H4 (cell line): ENCODE measurements around the gene EDIL3. TPM values are rescaled to one million over a fixed set of nuclear protein-coding genes. Genes with fewer than 3 reads are reported as not detected.
"Not testable (repeated sequence)": the region's sequence is repeated elsewhere in the genome, so short reads cannot be mapped to it uniquely, and the experiment has no call there.

ENCODE experiments used
- DNase-seq: peaks from one replicate; pipeline ENCODE4 v3.0.0-alpha.2; 2015; ENCODE audit warnings: low spot score
- total RNA-seq: library from RNA; depleted of rRNA; stranded (reverse); fragments of >200 nt; shearing (Covaris generic); gene quantifications from 2 replicates; pipeline ENCODE4 v1.2.3, GENCODE V29; 2014

Gene EDIL3
- total RNA-seq, 1 experiment from 2014 or later, result 227 TPM

- DNase-seq, result no peak
Measured at GRCh38 chr5:84069608-84070179, 315.0 kb downstream of the EDIL3 start.

- no peak for DNase-seq
Measured at GRCh38 chr5:84063041-84063440, 321.6 kb downstream of the EDIL3 start.

GRCh38 chr5:84059672-84060071 is 325.0 kb downstream of the EDIL3 start:
- no peak for DNase-seq

- DNase-seq, result no peak
Measured at GRCh38 chr5:84058561-84058960, 326.1 kb downstream of the EDIL3 start.

GRCh38 chr5:84057211-84057610 is 327.5 kb downstream of the EDIL3 start:
- no peak for DNase-seq

- DNase-seq, result no peak
Measured at GRCh38 chr5:84045964-84046363, 338.7 kb downstream of the EDIL3 start.

- DNase-seq, result no peak
Measured at GRCh38 chr5:84036842-84037241, 347.8 kb downstream of the EDIL3 start.

- DNase-seq, result no peak
Measured at GRCh38 chr5:84032324-84032723, 352.4 kb downstream of the EDIL3 start.

- DNase-seq, result no peak
Measured at GRCh38 chr5:84028093-84028492, 356.6 kb downstream of the EDIL3 start.

GRCh38 chr5:84018521-84018920 is 366.2 kb downstream of the EDIL3 start:
- not testable (repeated sequence) for DNase-seq

GRCh38 chr5:84017523-84018172 is 367.0 kb downstream of the EDIL3 start:
- DNase-seq, result no peak

GRCh38 chr5:84016085-84016484 is 368.6 kb downstream of the EDIL3 start:
- DNase-seq, result no peak

GRCh38 chr5:84014966-84015365 is 369.7 kb downstream of the EDIL3 start:
- no peak for DNase-seq

- DNase-seq, result no peak
Measured at GRCh38 chr5:83993803-83994202, 390.9 kb downstream of the EDIL3 start.

GRCh38 chr5:83991566-83992224 is 393.0 kb downstream of the EDIL3 start:
- no peak for DNase-seq

GRCh38 chr5:83988293-83988685 is 396.4 kb downstream of the EDIL3 start:
- DNase-seq, result no peak

GRCh38 chr5:83987513-83988292 is 397.0 kb downstream of the EDIL3 start:
- no peak for DNase-seq

- no peak for DNase-seq
Measured at GRCh38 chr5:83983852-83984251, 400.8 kb downstream of the EDIL3 start.

- no peak for DNase-seq
Measured at GRCh38 chr5:83973925-83974815, 410.5 kb downstream of the EDIL3 start.

- no peak for DNase-seq
Measured at GRCh38 chr5:83972909-83973308, 411.8 kb downstream of the EDIL3 start.

- DNase-seq, result no peak
Measured at GRCh38 chr5:83972236-83972635, 412.4 kb downstream of the EDIL3 start.
